Left lung (tissue), 10 donors: Measurements from ENCODE around the gene ZFHX3. TPM values are rescaled to one million over a fixed set of nuclear protein-coding genes. Genes with fewer than 3 reads are reported as not detected.

Experiments used
- ATAC-seq: fragments of 200-7000 bp; cut with Tn5 transposase; one replicate; pipeline ENCODE4 v1.9.1; 2020; ENCODE audit warnings: moderate library complexity
- DNase-seq, 4 donors: peaks; one replicate each; pipeline ENCODE4 v3.0.0-alpha.2; 2013 to 2020
- H3K27ac ChIP-seq, 2 donors: fragments of 200-600 bp; sonication (generic) in 1 of 2; one replicate each; pipeline versions ENCODE4 v1.5.0 to v1.8.0; 2020 to 2021
- H3K27me3 ChIP-seq, 2 donors: fragments of 200-600 bp; sonication (generic) in 1 of 2; one replicate each; pipeline versions ENCODE4 v1.5.0 to v1.8.0; 2020 to 2021
- H3K36me3 ChIP-seq, 2 donors: fragments of 200-600 bp; sonication (generic) in 1 of 2; one replicate each; pipeline versions ENCODE4 v1.5.0 to v1.8.0; 2020 to 2021
- H3K4me1 ChIP-seq, 2 donors: fragments of 200-600 bp; one replicate each; pipeline ENCODE4 v1.8.0; 2021
- H3K4me3 ChIP-seq, 2 donors: fragments of 200-600 bp; sonication (generic) in 1 of 2; one replicate each; pipeline versions ENCODE4 v1.5.0 to v1.8.0; 2020 to 2021; ENCODE audit warnings: mild to moderate bottlenecking in 1 of 2
- H3K9me3 ChIP-seq, 2 donors: fragments of 200-600 bp; sonication (generic) in 1 of 2; one replicate each; pipeline versions ENCODE4 v1.5.0 to v1.8.0; 2020 to 2021
- CTCF ChIP-seq, 2 donors: fragments of 200-600 bp; sonication (generic) in 1 of 2; IDR thresholded peaks; one replicate each; pipeline versions ENCODE4 v1.5.0 to v1.8.0; 2021; ENCODE audit warnings: antibody characterized with exemption in 2 of 2
- intact Hi-C, 2 donors: fragments of 100-400 bp; cut with DNase I; formaldehyde crosslinking; loops; one replicate each; pipeline versions ENCODE4 v1.11.2 to v1.14.2; 2022
- polyA plus RNA-seq, 6 donors: library from polyadenylated mRNA; unstranded; fragments of 120-200 nt; gene quantifications; one replicate each; pipeline ENCODE4 v1.2.1, GENCODE V29; 2013; ENCODE audit not compliant: insufficient read length in 6 of 6
- total RNA-seq, 2 donors: library from RNA; stranded (reverse); fragmentation: NEBNext Ultra II Directional; extraction: Animal tissue kit (Norgen Biotek cat#: 25700); gene quantifications; one replicate each; pipeline ENCODE4 v1.2.1, GENCODE V29; 2021
- donor health status: DM: no; HTN: yes; CAD: no.
- donor health status: DM: no; HTN: no; CAD: no.

ZFHX3 gene
- total and polyA plus RNA-seq, 8 donors: 21.4 to 34.7 (median 32.2) TPM

- Histone ChIP-seq H3K27me3 (no peaks in the 10 kb centered on the region), H3K9me3 (peaks cover 4 to 18% of the 10 kb centered on the region in 2 donors), H3K4me3 (no peak overlapping the region), H3K4me1 (no peaks in the 10 kb centered on the region), H3K36me3 (no peaks in the 10 kb centered on the region), H3K27ac (no peak overlapping the region)
- intact Hi-C loops: no loop called here
- no peak for TF ChIP-seq CTCF (IDR thresholded peaks at IDR 0.05)
- DNase-seq: no peak
- no peak for ATAC-seq
Measured at GRCh38 chr16:72753881-72754280, 294.0 kb downstream of the ZFHX3 start.

DNA sequence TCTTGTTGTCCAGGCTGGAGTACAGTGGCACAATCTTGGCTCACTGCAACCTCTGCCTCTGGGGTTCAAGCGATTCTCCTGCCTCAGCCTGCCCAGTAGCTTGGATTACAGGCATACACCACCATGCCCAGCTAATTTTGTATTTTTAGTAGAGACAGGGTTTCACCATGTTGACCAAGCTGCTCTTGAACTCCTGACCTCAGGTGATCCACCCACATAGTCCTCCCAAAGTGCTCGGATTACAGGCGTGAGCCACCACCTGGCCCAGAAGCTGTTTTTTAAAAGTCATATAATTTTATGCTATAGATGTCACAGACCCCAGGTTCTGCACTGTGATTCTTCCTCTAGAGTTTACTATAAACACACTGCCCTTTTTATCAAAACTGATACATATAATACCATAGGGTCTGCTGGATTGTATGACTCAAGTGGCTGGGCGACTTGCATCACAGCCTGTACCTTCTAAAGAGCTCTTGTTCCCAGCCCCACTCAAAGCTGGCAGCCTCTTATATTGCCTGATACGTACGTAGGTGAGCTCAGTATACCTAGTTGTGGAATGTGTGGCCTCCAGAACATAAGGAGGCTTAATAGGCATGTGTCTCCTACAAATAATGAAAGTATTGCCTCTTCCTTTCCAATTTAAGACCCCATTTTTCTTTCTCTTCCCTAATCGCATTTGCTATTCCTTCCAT lies 295.8 kb downstream of the ZFHX3 start:
- Histone ChIP-seq H3K27me3 (no peaks in the 10 kb centered on the region), H3K4me3 (no peak overlapping the region), H3K27ac (no peak overlapping the region), H3K9me3 (peaks cover 0 to 2% of the 10 kb centered on the region in 2 donors), H3K4me1 (no peaks in the 10 kb centered on the region), H3K36me3 (no peaks in the 10 kb centered on the region)
- peak; percentile 95 for ATAC-seq
- DNase-seq: peak in 2 of 4 donors; percentile 35 to 48
- intact Hi-C loops: no loop called here
- no peak for TF ChIP-seq CTCF (IDR thresholded peaks at IDR 0.05)

GRCh38 chr16:72751076-72751475 lies 296.9 kb downstream of the ZFHX3 start:
- no peak overlapping the region for H3K4me3 ChIP-seq
- DNase-seq: no peak
- H3K27me3 ChIP-seq: no peaks in the 10 kb centered on the region
- ATAC-seq: no peak
- H3K9me3 ChIP-seq: peaks cover 0 to 2% of the 10 kb centered on the region in 2 donors
- no peak for TF ChIP-seq CTCF (IDR thresholded peaks at IDR 0.05)
- no peaks in the 10 kb centered on the region for H3K36me3 ChIP-seq
- intact Hi-C loops: no loop called here
- no peaks in the 10 kb centered on the region for H3K4me1 ChIP-seq
- H3K27ac ChIP-seq: no peak overlapping the region

DNA sequence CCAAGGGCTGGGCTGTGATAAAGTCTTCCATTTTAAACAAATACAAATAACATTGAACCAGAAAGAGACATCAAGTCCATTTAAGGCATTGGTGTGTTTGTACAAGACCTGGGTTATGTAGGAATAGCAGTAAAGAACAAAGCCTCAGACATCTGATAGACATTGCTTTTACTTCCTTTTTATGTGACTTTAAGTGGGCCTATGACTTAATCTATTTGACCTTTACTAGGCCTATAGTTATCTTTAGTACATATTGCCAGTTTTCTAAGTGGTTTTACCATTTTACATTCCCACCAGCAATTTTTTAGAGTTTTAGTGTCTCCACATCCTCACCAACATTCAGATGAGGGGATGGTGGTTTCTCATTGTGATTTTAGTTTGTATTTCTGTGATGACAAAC lies 298.8 kb downstream of the ZFHX3 start:
- intact Hi-C loops: no loop called here
- Histone ChIP-seq H3K36me3 (no peaks in the 10 kb centered on the region), H3K9me3 (no peaks in the 10 kb centered on the region), H3K27ac (no peak overlapping the region), H3K4me1 (no peaks in the 10 kb centered on the region), H3K27me3 (no peaks in the 10 kb centered on the region), H3K4me3 (no peak overlapping the region)
- no peak for TF ChIP-seq CTCF (IDR thresholded peaks at IDR 0.05)
- ATAC-seq: no peak
- DNase-seq: no peak

GRCh38 chr16:72744076-72744793 lies 303.7 kb downstream of the ZFHX3 start:
- DNase-seq (no peak), ATAC-seq (no peak)
- Histone ChIP-seq H3K4me3 (no peak overlapping the region), H3K36me3 (no peaks in the 10 kb centered on the region), H3K9me3 (no peaks in the 10 kb centered on the region), H3K27me3 (no peaks in the 10 kb centered on the region), H3K27ac (no peak overlapping the region), H3K4me1 (no peaks in the 10 kb centered on the region)
- TF ChIP-seq CTCF (IDR thresholded peaks at IDR 0.05): no peak
- intact Hi-C loops: no loop called here
